Pancreas (tissue), 10 donors: ENCODE data around the gene CCDC174. TPM values are rescaled to one million over a fixed set of nuclear protein-coding genes. Genes with fewer than 3 reads are reported as not detected.

Experiments used
- ATAC-seq, 4 donors: fragments of 200-7000 bp; cut with Tn5 transposase; one replicate each; pipeline versions ENCODE4 v1.8.0 to v1.9.1; 2020; ENCODE audit warnings: mild to moderate bottlenecking in 4 of 4, moderate library complexity in 4 of 4
- DNase-seq, 6 donors: peaks; one replicate each; pipeline ENCODE4 v3.0.0-alpha.2; 2020
- FAIRE-seq: peaks from 2 replicates; lab custom pipeline; 2012; peaks lifted over from hg19 to GRCh38; lab: Jason Lieb, UNC
- H3K27ac ChIP-seq, 4 donors: fragments of 200-600 bp; sonication (generic); 1 replicate in 3 of 4; 2 replicates in 1 of 4; pipeline versions ENCODE4 v1.5.0 to v1.8.0; 2020
- H3K27me3 ChIP-seq, 4 donors: fragments of 200-600 bp; one replicate each; pipeline ENCODE4 v1.8.0; 2021
- H3K36me3 ChIP-seq, 3 donors: fragments of 200-600 bp; sonication (generic) in 1 of 3; one replicate each; pipeline versions ENCODE4 v1.5.0 to v1.8.0; 2020 to 2021
- H3K4me1 ChIP-seq, 3 donors: fragments of 200-600 bp; one replicate each; pipeline ENCODE4 v1.8.0; 2021
- H3K4me3 ChIP-seq, 4 donors: fragments of 200-600 bp; sonication (generic) in 2 of 4; one replicate each; pipeline versions ENCODE4 v1.5.0 to v1.8.0; 2020 to 2021
- H3K9me3 ChIP-seq, 4 donors: fragments of 200-600 bp; one replicate each; pipeline ENCODE4 v1.8.0; 2021
- WGBS, 2 donors: extraction: QIAGEN DNeasy Blood & Tissue Kit; methylation state at CpG; one replicate each; pipeline ENCODE4 v1.1.7; 2013; 5-methylcytosine and 5-hydroxymethylcytosine counted together
- intact Hi-C, 3 donors: fragments of 100-400 bp; cut with DNase I; formaldehyde crosslinking; loops; one replicate each; pipeline versions ENCODE4 v1.11.1 to v1.14.2; 2022
- polyA plus RNA-seq, 2 donors: library from polyadenylated mRNA; stranded (reverse); fragments of 200-250 nt; gene quantifications; one replicate each; pipeline ENCODE4 v1.2.3, GENCODE V29; 2013
- total RNA-seq, 6 donors: library from RNA; stranded (reverse); fragmentation: NEBNext Ultra II Directional in 4 of 6; extraction: Animal tissue kit (Norgen Biotek cat#: 25700) in 4 of 6; gene quantifications; one replicate each; pipeline versions ENCODE4 v1.2.1 to v1.2.4, GENCODE V29; 2021 to 2023
- TF ChIP-seq, protein P1 (sequence below), 4 donors: fragments of 200-600 bp; sonication (generic) in 3 of 4; IDR thresholded peaks; one replicate each; pipeline versions ENCODE4 v1.5.0 to v1.8.0; 2021; ENCODE audit warnings: antibody characterized with exemption in 4 of 4
- donor health status: healthy with polysubstance abuse.
- donor health status: DM: no; HTN: no; CAD: no; lungs with moderate emphysema.
- donor health status: DM: no; HTN: no; CAD: no.
- donor health status: control.
- donor health status: control.
- donor health status: Bipolar disorder and iron deficiency.
- donor health status: DM: yes; HTN: yes; CAD: no.
- donor health status: DM: no; HTN: no; CAD: no.
- donor health status: DM: no; HTN: no; CAD: no.
- donor health status: DM: yes; HTN: yes; CAD: no.

CCDC174 gene
- total and polyA plus RNA-seq, 8 donors, result 7.2 to 18.1 (median 12.5) TPM

DNA sequence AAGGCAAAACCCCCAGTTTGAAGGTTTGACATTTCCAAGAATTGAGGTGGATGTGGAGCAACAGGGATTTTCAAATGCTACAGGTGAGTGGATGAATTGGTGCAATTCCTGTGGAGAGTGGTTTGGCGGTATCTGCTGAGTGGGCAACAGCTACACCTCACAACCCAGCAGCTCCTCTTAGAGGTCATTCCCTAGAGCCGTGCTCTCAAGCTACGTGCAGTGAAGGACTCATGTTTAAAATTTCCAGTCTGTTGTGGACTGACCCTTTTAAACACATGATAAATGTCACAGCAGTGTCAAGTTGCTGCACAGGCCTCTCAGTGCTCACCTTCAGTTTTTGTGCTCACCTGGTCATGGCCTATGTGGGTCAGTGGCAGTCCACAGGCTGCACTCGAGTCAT, 32.9 kb downstream of the CCDC174 start:
- 92 to 93% methylated on average over 4 of the region's 4 CpGs for WGBS, 2 donors
- ATAC-seq, result no peak

DNA sequence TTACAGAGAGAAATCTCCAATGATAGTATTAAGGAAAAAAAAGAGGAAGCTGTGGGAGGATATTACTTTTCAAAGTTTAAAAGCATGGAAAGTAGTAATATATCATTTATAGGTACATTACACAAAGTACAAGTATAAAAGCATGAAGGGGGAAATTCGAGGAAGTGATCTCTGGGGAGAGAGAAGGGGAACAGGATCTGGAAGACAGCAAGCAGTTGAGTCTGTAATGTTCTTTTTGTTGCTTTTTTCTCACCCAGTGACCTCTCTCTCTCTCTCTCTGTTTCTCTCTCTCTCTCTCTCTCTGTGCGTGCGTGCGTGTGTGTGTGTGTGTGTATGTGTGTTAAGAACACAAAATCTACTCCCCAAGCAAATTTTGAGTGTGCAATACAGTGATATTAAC, 33.6 kb downstream of the CCDC174 start:
- DNase-seq (no peak), ATAC-seq (no peak), FAIRE-seq (no peak)
- TF ChIP-seq, protein P1, sequence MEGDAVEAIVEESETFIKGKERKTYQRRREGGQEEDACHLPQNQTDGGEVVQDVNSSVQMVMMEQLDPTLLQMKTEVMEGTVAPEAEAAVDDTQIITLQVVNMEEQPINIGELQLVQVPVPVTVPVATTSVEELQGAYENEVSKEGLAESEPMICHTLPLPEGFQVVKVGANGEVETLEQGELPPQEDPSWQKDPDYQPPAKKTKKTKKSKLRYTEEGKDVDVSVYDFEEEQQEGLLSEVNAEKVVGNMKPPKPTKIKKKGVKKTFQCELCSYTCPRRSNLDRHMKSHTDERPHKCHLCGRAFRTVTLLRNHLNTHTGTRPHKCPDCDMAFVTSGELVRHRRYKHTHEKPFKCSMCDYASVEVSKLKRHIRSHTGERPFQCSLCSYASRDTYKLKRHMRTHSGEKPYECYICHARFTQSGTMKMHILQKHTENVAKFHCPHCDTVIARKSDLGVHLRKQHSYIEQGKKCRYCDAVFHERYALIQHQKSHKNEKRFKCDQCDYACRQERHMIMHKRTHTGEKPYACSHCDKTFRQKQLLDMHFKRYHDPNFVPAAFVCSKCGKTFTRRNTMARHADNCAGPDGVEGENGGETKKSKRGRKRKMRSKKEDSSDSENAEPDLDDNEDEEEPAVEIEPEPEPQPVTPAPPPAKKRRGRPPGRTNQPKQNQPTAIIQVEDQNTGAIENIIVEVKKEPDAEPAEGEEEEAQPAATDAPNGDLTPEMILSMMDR (IDR thresholded peaks at IDR 0.05), result no peak
- WGBS, 2 donors, result 55 to 81% methylated on average over 3 to 4 of the region's 4 CpGs
- H3K4me3 ChIP-seq, result no peak overlapping the region
- intact Hi-C loops, result no loop called here
- H3K27ac ChIP-seq, result no peak overlapping the region
- H3K27me3 ChIP-seq, result no peaks in the 10 kb centered on the region
- H3K36me3 ChIP-seq, result no peaks in the 10 kb centered on the region
- H3K9me3 ChIP-seq, result no peaks in the 10 kb centered on the region
- no peaks in the 10 kb centered on the region for H3K4me1 ChIP-seq

More for the DNA sequence above, 32.9 kb downstream of the CCDC174 start:
- TF ChIP-seq, protein P1 (IDR thresholded peaks at IDR 0.05), result no peak
- no peak for DNase-seq
- FAIRE-seq, result no peak
- Histone ChIP-seq H3K27ac (no peak overlapping the region), H3K27me3 (no peaks in the 10 kb centered on the region), H3K4me3 (no peak overlapping the region), H3K4me1 (no peaks in the 10 kb centered on the region), H3K36me3 (no peaks in the 10 kb centered on the region), H3K9me3 (no peaks in the 10 kb centered on the region)
- intact Hi-C loops, result no loop called here

DNA sequence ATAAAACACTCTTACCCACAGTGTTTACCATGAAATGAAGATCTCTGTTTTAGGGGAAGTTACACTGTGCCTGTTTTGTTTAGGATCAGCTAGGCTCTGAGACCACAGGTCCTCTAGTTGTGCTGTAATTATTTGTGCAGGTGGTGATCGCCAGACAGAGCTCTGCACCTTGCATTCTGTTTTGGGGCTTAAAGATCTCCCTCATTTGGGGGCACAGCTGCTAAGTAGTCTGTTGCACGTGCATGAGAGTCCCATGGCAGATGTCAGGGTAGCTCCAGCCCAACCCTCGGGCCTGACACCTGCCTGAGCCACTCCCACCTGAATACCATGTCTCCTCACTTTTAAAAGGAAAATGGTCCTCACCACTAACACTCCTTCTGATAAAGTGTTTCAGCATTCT, 35.8 kb downstream of the CCDC174 start:
- FAIRE-seq (no peak), DNase-seq (no peak), ATAC-seq (no peak)
- intact Hi-C loops, result no loop called here
- Histone ChIP-seq H3K9me3 (no peaks in the 10 kb centered on the region), H3K27me3 (no peaks in the 10 kb centered on the region), H3K36me3 (no peaks in the 10 kb centered on the region), H3K4me1 (no peaks in the 10 kb centered on the region), H3K27ac (no peak overlapping the region), H3K4me3 (no peak overlapping the region)
- TF ChIP-seq, protein P1 (IDR thresholded peaks at IDR 0.05), result no peak
- WGBS, 2 donors, result 71 to 78% methylated on average over 3 of the region's 3 CpGs

DNA sequence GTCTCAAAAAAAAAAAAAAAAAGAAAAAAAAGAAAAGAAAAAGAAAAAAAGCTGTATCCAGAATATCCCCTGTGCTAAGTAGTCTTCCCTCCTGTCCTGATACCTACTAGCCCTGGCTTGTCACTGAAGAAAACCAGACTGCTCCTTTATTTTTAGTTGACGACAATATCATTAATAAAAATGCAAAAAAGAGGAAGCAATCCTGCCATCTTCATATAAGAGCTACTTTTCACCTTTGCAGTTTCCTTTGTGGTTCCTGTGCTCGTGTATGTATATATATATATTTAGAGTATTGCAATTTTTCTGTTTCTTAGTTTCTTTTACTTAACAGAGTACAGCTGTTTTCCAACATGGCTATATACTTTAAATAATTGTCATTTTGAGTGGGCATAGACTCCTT, 37.0 kb downstream of the CCDC174 start:
- ATAC-seq (no peak), FAIRE-seq (no peak), DNase-seq (no peak)
- no peaks in the 10 kb centered on the region for H3K36me3 ChIP-seq
- WGBS, 2 donors, result 80 to 84% methylated on average over 2 of the region's 2 CpGs
- H3K27ac ChIP-seq, result no peak overlapping the region
- H3K4me1 ChIP-seq, result no peaks in the 10 kb centered on the region
- no peaks in the 10 kb centered on the region for H3K27me3 ChIP-seq
- no peaks in the 10 kb centered on the region for H3K9me3 ChIP-seq
- TF ChIP-seq, protein P1 (IDR thresholded peaks at IDR 0.05), result no peak
- no peak overlapping the region for H3K4me3 ChIP-seq
- intact Hi-C loops, result no loop called here

DNA sequence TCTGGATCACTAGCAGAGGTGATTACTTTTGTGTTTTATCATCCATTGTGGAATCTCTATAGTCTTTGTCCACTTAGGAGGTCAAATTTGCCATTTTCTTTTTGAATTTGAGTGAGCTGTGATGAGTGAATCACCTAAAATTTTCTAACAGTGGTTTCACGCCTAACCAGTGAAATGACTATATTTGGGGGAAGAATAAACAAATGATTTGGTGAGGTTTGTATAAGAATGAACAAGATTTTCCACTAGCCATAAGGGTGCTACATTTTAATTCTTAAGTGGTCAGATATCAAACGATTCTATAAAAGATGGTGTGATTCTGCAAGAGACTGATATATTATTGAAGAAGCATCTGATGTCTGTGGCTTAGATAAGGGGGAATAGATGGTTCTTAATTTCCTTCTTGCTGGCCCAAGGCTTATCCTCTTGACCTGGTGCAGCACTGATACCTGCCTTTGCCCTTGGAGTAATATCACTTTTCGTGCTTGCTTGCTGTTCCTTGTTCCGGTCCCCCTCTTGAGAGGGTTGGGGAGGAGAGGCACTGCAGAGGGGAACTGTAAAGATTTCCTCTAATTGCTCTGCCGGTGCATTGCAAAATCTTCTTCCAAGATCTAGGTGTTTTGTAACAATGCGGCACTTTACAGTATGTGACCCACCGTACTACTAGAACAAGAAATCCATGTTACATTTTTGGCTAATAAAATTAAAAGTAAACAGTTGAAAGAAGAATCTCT, 37.9 kb downstream of the CCDC174 start:
- TF ChIP-seq, protein P1 (IDR thresholded peaks at IDR 0.05), result no peak
- no peaks in the 10 kb centered on the region for H3K27me3 ChIP-seq
- DNase-seq (no peak), ATAC-seq (no peak), FAIRE-seq (no peak)
- H3K4me3 ChIP-seq, result no peak overlapping the region
- no peak overlapping the region for H3K27ac ChIP-seq
- no peaks in the 10 kb centered on the region for H3K36me3 ChIP-seq
- H3K4me1 ChIP-seq, result no peaks in the 10 kb centered on the region
- no peaks in the 10 kb centered on the region for H3K9me3 ChIP-seq
- 74 to 76% methylated on average over 7 of the region's 7 CpGs for WGBS, 2 donors
- intact Hi-C loops, result no loop called here
